GM23338 (cell line): ENCODE measurements around the gene GRIA1. TPM values are rescaled to one million over a fixed set of nuclear protein-coding genes. Genes with fewer than 3 reads are reported as not detected.

ENCODE experiments used
- ATAC-seq: fragments of 200-7000 bp; cut with Tn5 transposase; 3 replicates; pipeline ENCODE4 v1.9.1; 2020
- DNase-seq: peaks from one replicate; pipeline ENCODE4 v3.0.0-alpha.2; 2015; ENCODE audit warnings: low spot score
- H2AFZ ChIP-seq: fragments of 200-600 bp; sonication (generic); 2 replicates; pipeline ENCODE4 v1.8.0; 2016; ENCODE audit warnings: antibody characterized with exemption, mild to moderate bottlenecking, moderate library complexity
- H3F3A ChIP-seq: fragments of 200-600 bp; sonication (generic); replicated peaks from 2 replicates; pipeline ENCODE4 v1.8.0; 2017; ENCODE audit warnings: antibody characterized with exemption, mixed run types, low read depth
- H3K27ac ChIP-seq: fragments of 200-600 bp; sonication (generic); 2 replicates; pipeline ENCODE4 v1.6.1; 2016; ENCODE audit warnings: low read depth
- H3K27me3 ChIP-seq: fragments of 200-600 bp; sonication (generic); 2 replicates; pipeline ENCODE4 v1.8.0; 2016; ENCODE audit warnings: mild to moderate bottlenecking, mixed run types, moderate library complexity; ENCODE audit not compliant: insufficient read depth
- H3K36me3 ChIP-seq: fragments of 200-600 bp; sonication (generic); 2 replicates; pipeline ENCODE4 v1.8.0; 2016; ENCODE audit warnings: mild to moderate bottlenecking; ENCODE audit not compliant: insufficient read depth
- H3K4me1 ChIP-seq: fragments of 200-600 bp; sonication (generic); 2 replicates; pipeline ENCODE4 v1.8.0; 2016; ENCODE audit warnings: mild to moderate bottlenecking, moderate library complexity; ENCODE audit not compliant: insufficient read depth
- H3K4me2 ChIP-seq: fragments of 200-600 bp; sonication (generic); 2 replicates; pipeline ENCODE4 v1.7.1; 2017; ENCODE audit warnings: mixed run types
- H3K4me3 ChIP-seq: fragments of 200-600 bp; sonication (generic); 2 replicates; pipeline ENCODE4 v1.6.1; 2016; ENCODE audit warnings: mixed run types
- H3K79me2 ChIP-seq: fragments of 200-600 bp; sonication (generic); replicated peaks from 2 replicates; pipeline ENCODE4 v1.8.0; 2017; ENCODE audit warnings: mild to moderate bottlenecking; ENCODE audit not compliant: insufficient read depth
- H3K9me2 ChIP-seq: fragments of 200-600 bp; sonication (generic); 2 replicates; pipeline ENCODE4 v1.8.0; 2017; ENCODE audit not compliant: insufficient read depth
- H4K20me1 ChIP-seq: fragments of 200-600 bp; sonication (generic); replicated peaks from 2 replicates; pipeline ENCODE4 v1.8.0; 2017; ENCODE audit warnings: mild to moderate bottlenecking; ENCODE audit not compliant: insufficient read depth
- H3K27ac Mint-ChIP-seq: 2 replicates; pipeline ENCODE4 v1.8.0; 2020; ENCODE audit warnings: inconsistent platforms, mild to moderate bottlenecking, moderate library complexity, mixed read lengths
- H3K27me3 Mint-ChIP-seq: 3 replicates; pipeline ENCODE4 v1.8.0; 2022; ENCODE audit warnings: low read depth, mild to moderate bottlenecking, moderate library complexity, mixed read lengths, inconsistent platforms; ENCODE audit not compliant: insufficient read depth, poor library complexity
- H3K36me3 Mint-ChIP-seq: 3 replicates; pipeline ENCODE4 v1.8.0; 2021; ENCODE audit warnings: low read depth, mild to moderate bottlenecking, inconsistent platforms, moderate library complexity, mixed read lengths
- H3K4me1 Mint-ChIP-seq: 3 replicates; pipeline ENCODE4 v1.8.0; 2020; ENCODE audit warnings: mild to moderate bottlenecking, inconsistent platforms, mixed read lengths
- H3K4me3 Mint-ChIP-seq: 3 replicates; pipeline ENCODE4 v1.8.0; 2021; ENCODE audit warnings: moderate library complexity, mild to moderate bottlenecking, inconsistent platforms, mixed read lengths
- H3K9me3 Mint-ChIP-seq: 3 replicates; pipeline ENCODE4 v1.8.0; 2020; ENCODE audit warnings: moderate library complexity, mild to moderate bottlenecking, inconsistent platforms, mixed read lengths
- CREB1 ChIP-seq: fragments of 250-450 bp; sonication (Bioruptor Pico); IDR thresholded peaks from 2 replicates; pipeline ENCODE4 v1.5.0; 2020; ENCODE audit warnings: low read depth, mild to moderate bottlenecking, moderate library complexity
- CTCF ChIP-seq, 2 experiments: fragments of 200-600 bp in 1 of 2; sonication (generic) in 1 of 2; conservative IDR thresholded peaks; 2 replicates each; pipeline versions ENCODE4 v1.5.1 to v1.6.1; 2016 to 2017; ENCODE audit warnings: antibody characterized with exemption in 2 of 2, low read depth in 2 of 2, mild to moderate bottlenecking in 2 of 2, moderate library complexity in 1 of 2
- JUNB ChIP-seq: IDR thresholded peaks from one replicate; pipeline ENCODE4 v1.6.1; 2016; ENCODE audit warnings: antibody characterized with exemption; ENCODE audit not compliant: unreplicated experiment
- NANOG ChIP-seq: IDR thresholded peaks from 2 replicates; pipeline ENCODE4 v1.6.1; 2016; ENCODE audit warnings: antibody characterized with exemption, borderline replicate concordance
- STAT1 ChIP-seq: IDR thresholded peaks from one replicate; pipeline ENCODE4 v1.6.1; 2016; ENCODE audit warnings: antibody characterized with exemption; ENCODE audit not compliant: unreplicated experiment
- ZNF331 ChIP-seq: fragments of 250-450 bp; sonication (Bioruptor Pico); IDR thresholded peaks from 2 replicates; pipeline ENCODE4 v1.5.0; 2020; ENCODE audit warnings: low read depth, mild to moderate bottlenecking, moderate library complexity
- polyA plus RNA-seq: library from polyadenylated mRNA; unstranded; fragments of >200 nt; fragmentation: Nextera tagmentation; extraction: Ambion mirVana; gene quantifications from 2 replicates; pipeline ENCODE4 v1.2.1, GENCODE V29; 2016
- total RNA-seq: library from RNA; depleted of rRNA; stranded (reverse); fragments of >200 nt; shearing (Covaris generic); gene quantifications from 2 replicates; pipeline ENCODE4 v1.2.3, GENCODE V29; 2014
- TF ChIP-seq, protein P1 (sequence below): IDR thresholded peaks from 2 replicates; pipeline ENCODE4 v1.6.1; 2016; ENCODE audit warnings: antibody characterized with exemption
- TF ChIP-seq, protein P2 (sequence below): IDR thresholded peaks from one replicate; pipeline ENCODE4 v1.6.1; 2018; ENCODE audit warnings: antibody characterized with exemption; ENCODE audit not compliant: unreplicated experiment

Gene GRIA1
- total and polyA plus RNA-seq, 2 experiments from 2014 or later, result 1.0 to 1.7 TPM

- Mint-ChIP-seq H3K36me3 (no peaks in the 10 kb centered on the region), H3K27ac (no peak overlapping the region), H3K9me3 (no peaks in the 10 kb centered on the region), H3K4me1 (peaks cover 12% of the 10 kb centered on the region), H3K4me3 (no peak overlapping the region), H3K27me3 (no peaks in the 10 kb centered on the region)
- no peaks in the 10 kb centered on the region for H3K79me2 ChIP-seq
- H3K9me2 ChIP-seq, result no peaks in the 10 kb centered on the region
- H3K27me3 ChIP-seq, result no peaks in the 10 kb centered on the region
- H4K20me1 ChIP-seq, result no peaks in the 10 kb centered on the region
- H3K4me3 ChIP-seq, result no peak overlapping the region
- ATAC-seq (no peak), DNase-seq (no peak)
- H3K4me2 ChIP-seq, result no peak overlapping the region
- H3K36me3 ChIP-seq, result no peaks in the 10 kb centered on the region
- no peak for TF ChIP-seq NANOG
- no peak for TF ChIP-seq STAT1
- TF ChIP-seq, protein P1, sequence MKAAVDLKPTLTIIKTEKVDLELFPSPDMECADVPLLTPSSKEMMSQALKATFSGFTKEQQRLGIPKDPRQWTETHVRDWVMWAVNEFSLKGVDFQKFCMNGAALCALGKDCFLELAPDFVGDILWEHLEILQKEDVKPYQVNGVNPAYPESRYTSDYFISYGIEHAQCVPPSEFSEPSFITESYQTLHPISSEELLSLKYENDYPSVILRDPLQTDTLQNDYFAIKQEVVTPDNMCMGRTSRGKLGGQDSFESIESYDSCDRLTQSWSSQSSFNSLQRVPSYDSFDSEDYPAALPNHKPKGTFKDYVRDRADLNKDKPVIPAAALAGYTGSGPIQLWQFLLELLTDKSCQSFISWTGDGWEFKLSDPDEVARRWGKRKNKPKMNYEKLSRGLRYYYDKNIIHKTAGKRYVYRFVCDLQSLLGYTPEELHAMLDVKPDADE, result no peak
- no peak for TF ChIP-seq ZNF331 (CRISPR knock-in tag)
- TF ChIP-seq, protein P2, sequence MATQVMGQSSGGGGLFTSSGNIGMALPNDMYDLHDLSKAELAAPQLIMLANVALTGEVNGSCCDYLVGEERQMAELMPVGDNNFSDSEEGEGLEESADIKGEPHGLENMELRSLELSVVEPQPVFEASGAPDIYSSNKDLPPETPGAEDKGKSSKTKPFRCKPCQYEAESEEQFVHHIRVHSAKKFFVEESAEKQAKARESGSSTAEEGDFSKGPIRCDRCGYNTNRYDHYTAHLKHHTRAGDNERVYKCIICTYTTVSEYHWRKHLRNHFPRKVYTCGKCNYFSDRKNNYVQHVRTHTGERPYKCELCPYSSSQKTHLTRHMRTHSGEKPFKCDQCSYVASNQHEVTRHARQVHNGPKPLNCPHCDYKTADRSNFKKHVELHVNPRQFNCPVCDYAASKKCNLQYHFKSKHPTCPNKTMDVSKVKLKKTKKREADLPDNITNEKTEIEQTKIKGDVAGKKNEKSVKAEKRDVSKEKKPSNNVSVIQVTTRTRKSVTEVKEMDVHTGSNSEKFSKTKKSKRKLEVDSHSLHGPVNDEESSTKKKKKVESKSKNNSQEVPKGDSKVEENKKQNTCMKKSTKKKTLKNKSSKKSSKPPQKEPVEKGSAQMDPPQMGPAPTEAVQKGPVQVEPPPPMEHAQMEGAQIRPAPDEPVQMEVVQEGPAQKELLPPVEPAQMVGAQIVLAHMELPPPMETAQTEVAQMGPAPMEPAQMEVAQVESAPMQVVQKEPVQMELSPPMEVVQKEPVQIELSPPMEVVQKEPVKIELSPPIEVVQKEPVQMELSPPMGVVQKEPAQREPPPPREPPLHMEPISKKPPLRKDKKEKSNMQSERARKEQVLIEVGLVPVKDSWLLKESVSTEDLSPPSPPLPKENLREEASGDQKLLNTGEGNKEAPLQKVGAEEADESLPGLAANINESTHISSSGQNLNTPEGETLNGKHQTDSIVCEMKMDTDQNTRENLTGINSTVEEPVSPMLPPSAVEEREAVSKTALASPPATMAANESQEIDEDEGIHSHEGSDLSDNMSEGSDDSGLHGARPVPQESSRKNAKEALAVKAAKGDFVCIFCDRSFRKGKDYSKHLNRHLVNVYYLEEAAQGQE, result no peak
- TF ChIP-seq JUNB, result no peak
- TF ChIP-seq CTCF (conservative IDR thresholded peaks at IDR 0.05; ENCODE audit: low read depth in 2 of 2), result no peak
- no peak for TF ChIP-seq CREB1 (CRISPR knock-in tag)
- H3K27ac ChIP-seq, result no peak overlapping the region
- no peak overlapping the region for H2AFZ ChIP-seq
- no peaks in the 10 kb centered on the region for H3F3A ChIP-seq
- peaks cover 10% of the 10 kb centered on the region for H3K4me1 ChIP-seq
Measured at GRCh38 chr5:153641183-153641688, 150.8 kb downstream of the GRIA1 start.
